ENCODE data around the gene TIMM10B.

The TIMM10B gene, protein sequence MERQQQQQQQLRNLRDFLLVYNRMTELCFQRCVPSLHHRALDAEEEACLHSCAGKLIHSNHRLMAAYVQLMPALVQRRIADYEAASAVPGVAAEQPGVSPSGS

DNA sequence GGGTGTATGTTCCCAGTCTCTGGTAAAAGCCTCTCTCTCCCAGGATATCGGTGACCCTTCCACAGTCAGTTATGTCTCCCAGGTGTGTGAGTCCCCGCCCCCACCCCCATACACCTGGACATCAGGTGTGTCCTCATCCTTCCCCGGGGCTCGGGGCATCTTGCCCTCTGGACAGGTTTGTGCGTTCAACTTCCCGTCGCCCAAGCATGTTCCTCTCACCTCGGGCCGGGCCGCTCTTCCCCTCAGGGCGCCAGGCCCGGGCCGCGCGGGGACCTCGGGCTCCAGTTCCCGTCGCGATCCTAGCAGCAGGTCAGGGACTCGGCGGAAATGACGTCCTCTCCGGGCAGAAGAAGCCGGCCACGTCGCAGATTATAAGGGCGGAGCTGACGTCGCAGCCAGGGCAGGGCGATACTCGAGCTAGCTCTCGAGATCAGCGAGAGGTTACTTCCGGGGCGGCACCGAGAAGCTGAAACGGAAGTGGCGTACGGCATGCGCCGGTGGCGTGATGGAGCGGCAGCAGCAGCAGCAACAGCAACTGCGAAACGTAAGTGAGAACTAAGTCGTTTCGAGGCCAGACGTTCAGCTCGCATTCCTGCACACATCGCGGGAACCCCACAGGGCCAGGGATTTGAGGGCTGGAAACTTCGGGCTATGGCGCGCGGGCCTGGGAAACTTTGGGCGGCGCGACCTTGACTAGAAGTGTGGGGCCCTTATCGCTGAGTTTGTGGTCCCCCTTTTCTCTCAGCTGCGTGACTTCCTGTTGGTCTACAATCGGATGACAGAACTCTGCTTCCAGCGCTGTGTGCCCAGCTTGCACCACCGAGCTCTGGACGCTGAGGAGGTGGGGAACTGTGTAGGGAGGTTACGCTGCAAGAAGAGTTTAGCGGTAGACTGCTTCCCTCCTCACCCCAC lies at the start of gene TIMM10B, which contains the start of gene ARFIP2:
Gene TIMM10B (plus strand): TSS at position 490 of the 912 bp plus-strand sequence. CDS start 16 bp downstream, at position 506.
Gene ARFIP2 (minus strand): TSS at position 320 of the 912 bp plus-strand sequence. CDS start 910 bp downstream, outside the sequence.
- peak; percentile 99 for DNase-seq

- no peak for DNase-seq
Measured at GRCh38 chr11:6431861-6432260, 49.4 kb upstream of the TIMM10B start.

GRCh38 chr11:6433998-6434660 lies 47.2 kb upstream of the TIMM10B start:
- DNase-seq = no peak

DNA sequence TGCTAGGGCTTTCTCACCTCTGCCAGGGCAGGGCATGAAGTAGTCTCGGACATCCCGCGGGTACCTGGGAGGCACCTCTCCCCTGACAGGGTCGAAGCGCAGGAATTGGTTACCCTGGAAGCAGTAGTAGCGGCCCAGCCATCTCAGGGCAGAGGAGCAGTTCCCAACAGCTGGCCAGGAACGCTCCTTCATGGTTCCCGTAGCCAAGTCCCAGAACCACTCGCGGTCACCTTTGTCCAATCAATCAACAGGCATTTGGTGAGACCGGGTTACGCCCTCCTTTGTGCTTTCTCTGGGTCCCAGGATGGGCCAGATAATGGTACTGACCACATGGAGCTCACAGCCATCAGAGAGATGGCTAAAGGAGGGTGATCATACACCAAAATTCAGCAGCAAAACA lies 43.9 kb upstream of the TIMM10B start:
- DNase-seq = no peak

- no peak for DNase-seq
Measured at GRCh38 chr11:6437993-6438392, 43.3 kb upstream of the TIMM10B start.

DNA sequence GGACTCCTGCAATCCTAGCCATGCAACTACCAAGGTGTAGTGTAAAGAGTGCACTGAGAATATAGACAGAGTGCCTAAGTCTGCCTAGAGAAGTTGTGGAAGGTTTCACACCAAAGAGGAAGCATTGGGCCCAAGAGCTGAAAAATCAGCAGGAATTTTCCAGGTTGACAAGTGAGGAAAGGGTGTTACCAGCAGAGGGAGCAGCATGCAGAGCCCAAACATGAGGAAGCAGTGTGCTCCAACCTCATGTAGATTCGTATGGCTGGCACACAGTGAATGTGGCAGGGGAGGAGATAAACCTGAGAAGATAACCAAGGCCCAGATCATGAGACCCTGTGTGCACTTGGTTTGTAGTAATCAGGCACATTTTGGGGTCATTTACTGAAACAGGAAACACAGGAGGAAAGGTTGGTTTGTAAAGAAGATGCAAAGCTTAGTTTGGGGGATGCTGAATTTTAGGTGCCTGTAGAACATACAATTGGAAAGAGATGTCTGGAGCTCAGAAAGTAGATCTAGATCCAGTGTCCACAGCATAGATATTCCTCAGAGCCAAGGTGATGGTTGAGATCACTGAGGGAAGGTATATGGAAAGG lies 42.2 kb upstream of the TIMM10B start:
- DNase-seq = peak; percentile 73

DNA sequence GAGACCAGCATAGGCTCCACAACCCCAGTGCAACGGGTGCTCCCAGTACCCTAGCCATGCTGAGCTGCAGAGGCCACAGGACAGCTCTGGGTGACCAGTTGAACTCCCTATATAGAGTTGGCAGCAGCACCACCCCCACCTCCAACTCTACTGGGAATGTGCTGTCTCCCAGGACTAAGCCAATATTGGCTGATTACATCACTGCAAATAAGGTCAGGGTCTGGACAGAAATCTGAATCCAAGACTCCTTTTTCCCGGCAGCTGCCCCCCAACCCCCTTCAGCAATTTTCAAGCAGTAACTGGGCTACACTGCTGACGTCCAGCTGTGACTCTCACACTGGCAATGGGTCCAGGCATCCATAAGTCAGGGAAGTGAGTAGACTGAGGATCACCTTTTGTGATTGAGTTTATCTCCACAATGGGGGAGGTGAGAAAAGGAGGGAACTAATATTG lies 40.4 kb upstream of the TIMM10B start, which contains the start of gene HPX:
Gene HPX (minus strand): TSS at position 82 of the 453 bp plus-strand sequence. CDS start 24 bp downstream, at position 58.
- no peak for DNase-seq

DNA sequence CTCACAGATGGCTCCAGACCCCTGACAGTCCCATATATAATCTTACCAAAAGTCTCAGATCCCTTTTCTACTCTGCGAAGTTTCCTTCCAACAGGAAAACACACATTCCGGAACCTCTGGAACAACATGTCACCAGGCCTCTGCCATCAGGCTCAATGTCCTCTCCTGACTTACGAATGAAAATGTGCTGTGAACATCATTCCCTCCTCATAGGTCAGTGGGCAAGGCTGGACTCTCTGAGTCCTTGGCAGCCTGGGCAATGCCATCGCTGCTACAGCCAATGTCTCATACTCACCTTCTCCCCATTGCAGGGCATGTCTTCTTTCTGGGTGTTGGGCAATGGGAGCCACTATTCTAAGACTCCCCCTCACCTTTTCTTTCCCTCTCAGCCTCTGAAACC lies 38.9 kb upstream of the TIMM10B start:
- no peak for DNase-seq

- DNase-seq = peak; percentile 17
Measured at GRCh38 chr11:6443269-6444003, 37.9 kb upstream of the TIMM10B start.

- DNase-seq = no peak
Measured at GRCh38 chr11:6448574-6448973, 32.7 kb upstream of the TIMM10B start.

DNA sequence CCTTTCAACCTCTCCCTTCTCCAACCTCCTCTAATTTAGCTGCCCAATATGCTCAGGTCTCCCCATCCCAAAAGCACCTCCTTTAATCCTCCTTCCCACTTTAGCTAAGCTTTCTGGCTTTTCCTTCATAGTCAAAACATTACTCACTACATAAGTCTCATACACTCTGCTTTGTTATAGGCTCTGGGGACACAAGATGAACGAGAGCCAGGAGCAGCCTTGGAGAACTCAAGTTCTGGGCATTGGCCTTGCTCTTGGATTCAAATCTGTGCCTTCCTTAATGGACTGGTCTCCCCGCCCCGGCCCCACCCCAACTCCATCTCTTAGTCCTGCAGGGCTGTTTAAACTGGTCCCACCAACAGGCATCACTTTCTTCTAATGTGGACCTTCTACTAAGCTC lies 29.1 kb upstream of the TIMM10B start:
- no peak for DNase-seq

DNA sequence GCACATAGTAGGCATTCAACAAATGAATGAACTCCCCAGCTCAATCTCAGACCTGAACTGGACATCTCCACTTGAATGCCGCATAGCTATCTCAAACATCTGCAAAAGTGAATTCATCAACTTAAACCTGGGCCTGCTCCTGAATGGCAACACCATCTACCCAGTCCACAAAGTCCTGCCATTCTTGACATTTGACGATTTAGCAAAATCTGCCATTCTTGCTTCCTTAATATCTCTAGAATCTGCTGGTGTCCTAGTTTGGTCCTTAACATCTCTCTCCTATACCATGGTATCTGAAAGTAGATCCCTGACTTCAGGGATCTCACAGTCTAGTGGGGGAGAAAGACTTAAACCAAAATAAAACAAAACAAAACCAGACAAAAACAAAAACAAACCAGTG lies 28.1 kb upstream of the TIMM10B start:
- DNase-seq = no peak

DNA sequence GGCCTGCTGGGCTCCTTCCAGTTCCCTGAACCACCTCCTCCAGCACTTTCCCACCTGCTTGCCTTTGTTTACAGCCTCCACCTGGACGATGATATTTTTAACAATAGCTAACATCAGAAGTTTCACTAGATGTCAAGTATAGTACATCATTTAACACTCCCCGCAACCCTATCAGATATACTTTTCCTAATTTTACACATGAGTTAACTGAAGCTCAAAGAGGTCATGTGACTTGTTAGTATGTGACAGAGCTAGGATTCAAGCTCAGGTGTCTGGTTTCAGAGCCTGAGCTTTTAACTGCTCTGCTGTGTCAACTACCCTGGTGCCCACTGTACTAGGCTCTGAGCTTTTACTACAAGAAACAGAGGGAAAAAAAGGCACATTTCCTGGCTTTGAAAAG lies 26.2 kb upstream of the TIMM10B start:
- DNase-seq = peak; percentile 37

DNA sequence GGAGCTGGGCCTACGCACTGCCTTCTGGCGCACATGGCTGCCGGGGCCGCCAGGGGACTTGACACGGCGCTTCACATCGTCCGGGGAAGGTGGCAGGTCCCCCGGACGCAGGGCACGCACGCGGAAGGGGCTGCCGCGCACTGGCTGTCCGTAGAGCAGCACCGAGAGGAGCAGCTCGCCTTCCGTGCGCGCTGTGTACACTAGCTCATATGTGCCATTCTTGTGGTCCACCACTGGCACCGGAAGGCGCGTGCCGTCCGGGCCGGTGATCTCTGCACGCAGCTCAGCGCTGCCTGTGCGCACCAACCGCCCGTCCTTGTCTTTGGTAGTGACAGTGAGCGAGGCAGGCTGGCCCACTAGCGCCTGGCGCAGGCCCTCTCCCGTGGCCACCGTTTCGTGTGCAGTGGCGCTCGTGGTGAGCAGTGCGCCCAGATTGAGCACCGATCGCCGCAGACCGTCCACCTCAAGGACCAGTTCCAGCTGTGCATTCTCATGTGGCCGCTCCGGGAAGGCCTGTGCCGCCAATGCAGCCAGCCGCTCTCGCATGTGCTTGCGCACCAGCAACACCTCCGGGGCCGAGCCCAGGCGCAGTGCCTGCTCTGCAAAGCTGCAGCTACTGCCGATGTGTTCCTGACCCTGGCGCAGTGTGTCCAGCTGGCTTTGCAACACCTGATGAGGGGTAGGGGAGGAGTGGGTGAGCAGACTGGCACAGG lies 24.8 kb upstream of the TIMM10B start:
- no peak for DNase-seq

DNA sequence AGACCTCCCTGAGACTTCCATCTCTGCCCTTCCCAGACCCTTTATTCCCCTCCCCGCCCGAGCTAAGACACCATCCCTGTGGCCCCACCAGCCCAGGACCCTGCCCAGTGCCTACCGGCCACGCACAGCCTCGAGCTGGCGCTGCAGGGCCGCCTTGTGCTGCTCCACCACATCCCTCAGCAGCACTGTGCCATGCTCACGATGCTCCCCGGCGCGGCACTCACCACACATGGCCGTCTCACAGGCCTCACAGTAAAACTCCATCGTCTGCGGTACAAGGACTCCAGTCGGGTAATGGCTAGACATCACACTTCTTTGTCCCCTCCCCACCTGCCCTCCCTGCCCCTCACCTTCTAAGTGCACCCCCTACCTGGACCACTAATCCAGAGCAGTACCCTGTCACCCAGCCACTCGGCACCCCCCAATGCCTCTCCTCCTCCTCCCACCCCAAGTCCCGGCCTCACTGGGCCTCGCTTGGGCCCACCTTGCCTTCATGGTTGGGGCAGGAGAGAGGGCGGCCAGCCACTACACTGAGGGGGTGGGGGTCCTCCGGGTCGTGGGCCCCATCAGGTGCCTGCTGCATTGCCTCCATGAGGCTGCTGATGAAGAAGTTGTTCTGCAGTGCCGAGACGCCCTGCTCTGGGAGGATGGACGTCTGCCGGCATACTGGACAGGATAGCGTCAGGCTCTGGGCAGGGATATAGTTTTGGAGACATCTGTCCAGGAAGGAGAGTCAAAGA lies 23.6 kb upstream of the TIMM10B start:
- no peak for DNase-seq

DNA sequence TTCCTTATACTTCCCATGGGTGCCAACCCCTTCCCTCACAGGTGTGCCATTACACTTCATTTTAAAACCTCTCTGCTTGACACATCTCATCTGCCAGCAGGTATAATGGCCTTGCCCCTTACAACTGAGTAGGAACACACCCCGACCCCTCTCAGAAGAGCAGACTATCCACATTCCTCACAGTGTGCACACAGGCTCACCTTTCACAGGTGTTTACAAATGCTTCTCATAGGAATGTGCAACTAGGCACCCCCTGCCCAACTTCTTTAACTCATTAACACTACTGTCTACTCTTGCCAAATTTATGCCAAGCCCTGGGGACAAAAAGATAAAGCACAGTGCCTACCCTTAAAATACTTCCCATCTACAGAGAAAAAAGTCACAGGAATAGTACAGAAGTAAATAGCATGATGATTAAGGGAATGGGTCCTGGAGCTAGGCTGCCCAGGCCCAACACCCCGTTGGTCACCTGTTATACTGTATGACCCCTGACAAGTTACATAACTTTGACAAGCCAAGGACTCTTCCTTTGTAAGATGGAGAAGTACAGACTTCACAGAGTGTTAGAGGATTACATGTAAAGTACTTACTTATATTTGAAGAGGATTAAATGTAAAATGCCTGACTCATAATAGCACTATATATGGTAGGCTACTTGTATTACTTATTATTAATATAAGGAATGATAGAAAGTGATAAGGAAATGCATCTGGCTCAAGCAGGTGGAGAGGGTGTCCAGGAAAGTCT lies 22.8 kb upstream of the TIMM10B start:
- DNase-seq = no peak

- no peak for DNase-seq
Measured at GRCh38 chr11:6459099-6459450, 22.2 kb upstream of the TIMM10B start.

- DNase-seq = peak; percentile 61
Measured at GRCh38 chr11:6468712-6469495, 12.4 kb upstream of the TIMM10B start.

DNA sequence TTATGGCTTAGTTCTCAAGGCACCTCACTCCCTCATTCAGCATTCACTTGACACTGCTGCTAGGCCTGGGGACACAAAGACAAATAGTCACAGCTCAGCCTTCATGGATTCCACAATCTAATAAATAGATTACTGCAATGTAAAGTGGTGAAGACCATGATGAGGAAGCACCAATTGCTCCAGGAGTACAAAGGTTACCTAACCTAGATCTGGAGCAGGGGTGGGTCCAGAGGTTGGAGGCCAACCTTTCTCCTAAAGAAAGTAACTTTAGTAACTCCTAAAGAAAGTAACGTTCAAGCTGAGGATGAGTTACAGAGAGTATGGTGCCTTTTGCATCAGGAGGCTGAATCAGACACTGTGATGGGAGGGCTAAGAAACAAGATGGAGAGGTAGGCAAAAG lies 11.7 kb upstream of the TIMM10B start:
- DNase-seq = no peak

- DNase-seq = no peak
Measured at GRCh38 chr11:6472934-6473333, 8.4 kb upstream of the TIMM10B start.

Data from NCI-H345 (cell line).